Measurements from ENCODE around the gene DGCR6L. TPM values are rescaled to one million over a fixed set of nuclear protein-coding genes. Genes with fewer than 3 reads are reported as not detected.
"Not testable (repeated sequence)": the region's sequence is repeated elsewhere in the genome, so short reads cannot be mapped to it uniquely, and the experiment has no call there.

The DGCR6L gene
- total RNA-seq, 2 experiments from 2014 or later = 22.5 to 37.8 TPM

- Histone ChIP-seq H3K4me3 (ENCODE audit: low read depth, low read length, poor library complexity, severe bottlenecking) (no peak overlapping the region), H3K36me3 (ENCODE audit: insufficient read depth, low read length) (no peaks in the 10 kb centered on the region), H3K4me2 (ENCODE audit: low read length) (no peak overlapping the region), H3K27ac (ENCODE audit: low read depth, low read length, poor library complexity, severe bottlenecking) (no peak overlapping the region), H3K79me2 (ENCODE audit: insufficient read depth, low read depth, low read length) (no peaks in the 10 kb centered on the region), H3K9me2 (ENCODE audit: insufficient read depth, low read length) (no peaks in the 10 kb centered on the region), H3K4me1 (ENCODE audit: insufficient read depth, low read length, poor library complexity, severe bottlenecking) (no peaks in the 10 kb centered on the region), H4K20me1 (ENCODE audit: insufficient read depth, low read length) (no peaks in the 10 kb centered on the region), H2AFZ (ENCODE audit: low read length) (no peak overlapping the region), H3K9me3 (ENCODE audit: low read length) (no peaks in the 10 kb centered on the region)
- no peak for DNase-seq (ENCODE audit: low spot score)
- ChIA-PET POLR2A (no interaction called here), CTCF (ENCODE audit: unreplicated experiment) (no interaction called here)
- intact Hi-C loops (cut with micrococcal nuclease; ENCODE audit: unreplicated experiment) = no loop called here
- no peak for TF ChIP-seq CTCF (conservative IDR thresholded peaks at IDR 0.05; ENCODE audit: low read length)
- TF ChIP-seq EZH2phosphoT487 (IDR thresholded peaks at IDR 0.05; ENCODE audit: borderline replicate concordance, low read depth, low read length) = no peak
- no TSS peak for BruUV-seq (replicated peaks)
Measured at GRCh38 chr22:20290045-20290392, 29.8 kb downstream of the DGCR6L start.

GRCh38 chr22:20289182-20290044 lies 30.4 kb downstream of the DGCR6L start:
- H3K4me2 ChIP-seq (ENCODE audit: low read length); H2AFZ ChIP-seq (ENCODE audit: low read length); H3K4me1 ChIP-seq (ENCODE audit: insufficient read depth, low read length, poor library complexity, severe bottlenecking); H3K9me2 ChIP-seq (ENCODE audit: insufficient read depth, low read length); POLR2A ChIA-PET; H3K4me3 ChIP-seq (ENCODE audit: low read depth, low read length, poor library complexity, severe bottlenecking); CTCF ChIA-PET (ENCODE audit: unreplicated experiment); DNase-seq (ENCODE audit: low spot score); BruUV-seq (replicated peaks); H3K27ac ChIP-seq (ENCODE audit: low read depth, low read length, poor library complexity, severe bottlenecking); H3K79me2 ChIP-seq (ENCODE audit: insufficient read depth, low read depth, low read length); H3K9me3 ChIP-seq (ENCODE audit: low read length); intact Hi-C loops (cut with micrococcal nuclease; ENCODE audit: unreplicated experiment); H3K36me3 ChIP-seq (ENCODE audit: insufficient read depth, low read length); H4K20me1 ChIP-seq (ENCODE audit: insufficient read depth, low read length): not testable (repeated sequence)

- H2AFZ ChIP-seq (ENCODE audit: low read length); H3K9me3 ChIP-seq (ENCODE audit: low read length); H3K4me1 ChIP-seq (ENCODE audit: insufficient read depth, low read length, poor library complexity, severe bottlenecking); intact Hi-C loops (cut with micrococcal nuclease; ENCODE audit: unreplicated experiment); H4K20me1 ChIP-seq (ENCODE audit: insufficient read depth, low read length); H3K79me2 ChIP-seq (ENCODE audit: insufficient read depth, low read depth, low read length); POLR2A ChIA-PET; H3K4me2 ChIP-seq (ENCODE audit: low read length); BruUV-seq (replicated peaks); H3K27ac ChIP-seq (ENCODE audit: low read depth, low read length, poor library complexity, severe bottlenecking); H3K4me3 ChIP-seq (ENCODE audit: low read depth, low read length, poor library complexity, severe bottlenecking); H3K9me2 ChIP-seq (ENCODE audit: insufficient read depth, low read length); DNase-seq (ENCODE audit: low spot score); CTCF ChIA-PET (ENCODE audit: unreplicated experiment); H3K36me3 ChIP-seq (ENCODE audit: insufficient read depth, low read length): not testable (repeated sequence)
Measured at GRCh38 chr22:20286784-20287423, 33.0 kb downstream of the DGCR6L start.

GRCh38 chr22:20286312-20286660 lies 33.6 kb downstream of the DGCR6L start:
- CTCF ChIA-PET (ENCODE audit: unreplicated experiment) = not testable (repeated sequence)

More at GRCh38 chr22:20286312-20286660, 33.6 kb downstream of the DGCR6L start:
- POLR2A ChIA-PET; H3K27ac ChIP-seq (ENCODE audit: low read depth, low read length, poor library complexity, severe bottlenecking); H3K36me3 ChIP-seq (ENCODE audit: insufficient read depth, low read length); H3K4me1 ChIP-seq (ENCODE audit: insufficient read depth, low read length, poor library complexity, severe bottlenecking); H3K79me2 ChIP-seq (ENCODE audit: insufficient read depth, low read depth, low read length); H3K4me2 ChIP-seq (ENCODE audit: low read length); BruUV-seq (replicated peaks); H3K4me3 ChIP-seq (ENCODE audit: low read depth, low read length, poor library complexity, severe bottlenecking); H3K9me2 ChIP-seq (ENCODE audit: insufficient read depth, low read length); DNase-seq (ENCODE audit: low spot score); H2AFZ ChIP-seq (ENCODE audit: low read length); intact Hi-C loops (cut with micrococcal nuclease; ENCODE audit: unreplicated experiment); H4K20me1 ChIP-seq (ENCODE audit: insufficient read depth, low read length); H3K9me3 ChIP-seq (ENCODE audit: low read length): not testable (repeated sequence)

Measured in OCI-LY7 (cell line).